ENCODE data around the gene ST6GALNAC2.

The ST6GALNAC2 gene

DNA sequence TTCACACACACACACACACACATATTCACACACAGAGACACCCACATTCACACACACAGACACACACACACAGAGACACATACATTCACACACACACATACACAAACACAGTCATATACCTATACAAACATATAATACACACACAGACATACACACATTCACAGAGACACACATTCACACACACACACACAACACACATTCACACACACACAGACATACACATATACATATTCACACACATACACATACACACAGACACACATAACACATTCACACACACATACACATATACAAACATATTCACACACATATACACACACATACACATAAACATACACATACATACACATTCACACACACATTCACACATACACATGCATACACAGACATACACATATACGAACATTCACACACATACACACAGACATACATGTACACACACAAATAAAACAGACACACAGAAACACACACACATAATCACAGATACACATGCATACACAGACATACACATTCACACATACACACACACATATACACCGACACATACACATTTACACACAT is 37.9 kb downstream of the ST6GALNAC2 start:
- peaks cover 17 to 49% of the 10 kb centered on the region in 2 experiments for H3K4me1 ChIP-seq (ENCODE audit: control insufficient read depth in 1 of 2, insufficient read depth in 1 of 2, low read depth in 1 of 2, low read length in 1 of 2)
- no peak overlapping the region for H3K4me3 ChIP-seq (ENCODE audit: low read depth in 1 of 2, low read length in 1 of 2)
- peaks cover 44% of the 10 kb centered on the region for H3K27me3 ChIP-seq
- no peak overlapping the region for H3K27ac ChIP-seq
- no peaks in the 10 kb centered on the region for H3K9me3 ChIP-seq
- no peaks in the 10 kb centered on the region for H3K36me3 ChIP-seq
- TF ChIP-seq, protein P1, sequence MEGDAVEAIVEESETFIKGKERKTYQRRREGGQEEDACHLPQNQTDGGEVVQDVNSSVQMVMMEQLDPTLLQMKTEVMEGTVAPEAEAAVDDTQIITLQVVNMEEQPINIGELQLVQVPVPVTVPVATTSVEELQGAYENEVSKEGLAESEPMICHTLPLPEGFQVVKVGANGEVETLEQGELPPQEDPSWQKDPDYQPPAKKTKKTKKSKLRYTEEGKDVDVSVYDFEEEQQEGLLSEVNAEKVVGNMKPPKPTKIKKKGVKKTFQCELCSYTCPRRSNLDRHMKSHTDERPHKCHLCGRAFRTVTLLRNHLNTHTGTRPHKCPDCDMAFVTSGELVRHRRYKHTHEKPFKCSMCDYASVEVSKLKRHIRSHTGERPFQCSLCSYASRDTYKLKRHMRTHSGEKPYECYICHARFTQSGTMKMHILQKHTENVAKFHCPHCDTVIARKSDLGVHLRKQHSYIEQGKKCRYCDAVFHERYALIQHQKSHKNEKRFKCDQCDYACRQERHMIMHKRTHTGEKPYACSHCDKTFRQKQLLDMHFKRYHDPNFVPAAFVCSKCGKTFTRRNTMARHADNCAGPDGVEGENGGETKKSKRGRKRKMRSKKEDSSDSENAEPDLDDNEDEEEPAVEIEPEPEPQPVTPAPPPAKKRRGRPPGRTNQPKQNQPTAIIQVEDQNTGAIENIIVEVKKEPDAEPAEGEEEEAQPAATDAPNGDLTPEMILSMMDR (IDR thresholded peaks at IDR 0.05): no peak

DNA sequence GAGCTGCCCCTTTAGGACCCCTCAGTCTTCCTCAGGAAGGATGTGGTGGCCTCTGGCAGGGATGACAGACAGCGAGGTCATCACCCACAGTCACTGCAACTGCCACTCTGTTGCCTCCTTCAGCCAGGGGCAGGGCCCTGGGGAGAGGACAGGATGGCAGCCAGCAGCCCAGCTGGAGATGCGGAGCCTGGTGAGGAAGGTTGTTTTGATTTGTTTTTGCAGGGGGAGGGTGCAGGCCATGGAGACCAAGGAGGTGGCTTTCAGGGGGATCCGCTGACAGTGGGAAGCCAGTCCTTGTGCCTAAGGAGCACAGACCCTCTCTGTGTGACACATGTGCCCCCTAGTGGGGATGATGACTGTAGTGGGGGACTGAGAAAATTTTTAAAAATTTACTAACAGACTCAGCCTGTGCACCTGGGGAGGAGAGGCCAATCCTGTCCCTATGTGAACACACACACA is 38.4 kb downstream of the ST6GALNAC2 start:
- Histone ChIP-seq H3K27ac (no peak overlapping the region), H3K4me1 (ENCODE audit: control insufficient read depth in 1 of 2, insufficient read depth in 1 of 2, low read depth in 1 of 2, low read length in 1 of 2) (peaks cover 17 to 46% of the 10 kb centered on the region in 2 experiments), H3K36me3 (no peaks in the 10 kb centered on the region)

DNA sequence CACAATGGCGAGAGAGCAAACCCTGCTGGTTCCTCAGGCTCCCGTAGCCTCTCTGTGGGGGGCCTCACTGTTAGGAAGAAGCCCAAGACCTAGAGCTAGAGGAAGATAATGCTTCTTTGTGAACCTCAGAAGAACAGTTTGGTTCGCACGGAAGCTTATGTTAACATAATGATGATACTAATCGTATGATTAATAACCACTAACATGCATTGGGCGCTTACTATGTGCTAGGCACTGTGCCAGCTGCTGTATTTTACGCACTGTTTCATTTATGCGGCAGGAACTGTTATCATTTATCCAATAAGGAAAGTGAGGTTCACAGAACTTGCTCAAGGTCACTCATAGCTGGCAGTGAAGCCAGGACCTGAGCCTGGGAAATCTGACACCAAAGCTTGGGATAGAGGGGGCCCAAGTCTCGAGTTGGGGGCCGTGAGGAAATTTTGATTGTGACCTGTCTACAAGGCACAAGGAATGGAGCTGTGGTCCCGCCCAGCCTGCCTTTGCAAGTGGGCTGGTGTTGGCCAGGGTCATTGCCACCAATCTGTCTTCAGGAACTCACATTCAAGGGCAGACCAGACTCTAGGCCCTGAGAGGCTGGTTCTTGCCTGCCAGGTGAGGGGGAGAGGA is 39.0 kb downstream of the ST6GALNAC2 start:
- no peak overlapping the region for H3K27ac ChIP-seq

More for the DNA sequence above, 38.4 kb downstream of the ST6GALNAC2 start:
- peaks cover 50% of the 10 kb centered on the region for H3K27me3 ChIP-seq
- TF ChIP-seq, protein P1 (IDR thresholded peaks at IDR 0.05): peak; percentile 8
- H3K4me3 ChIP-seq (ENCODE audit: low read depth in 1 of 2, low read length in 1 of 2): no peak overlapping the region
- no peaks in the 10 kb centered on the region for H3K9me3 ChIP-seq

DNA sequence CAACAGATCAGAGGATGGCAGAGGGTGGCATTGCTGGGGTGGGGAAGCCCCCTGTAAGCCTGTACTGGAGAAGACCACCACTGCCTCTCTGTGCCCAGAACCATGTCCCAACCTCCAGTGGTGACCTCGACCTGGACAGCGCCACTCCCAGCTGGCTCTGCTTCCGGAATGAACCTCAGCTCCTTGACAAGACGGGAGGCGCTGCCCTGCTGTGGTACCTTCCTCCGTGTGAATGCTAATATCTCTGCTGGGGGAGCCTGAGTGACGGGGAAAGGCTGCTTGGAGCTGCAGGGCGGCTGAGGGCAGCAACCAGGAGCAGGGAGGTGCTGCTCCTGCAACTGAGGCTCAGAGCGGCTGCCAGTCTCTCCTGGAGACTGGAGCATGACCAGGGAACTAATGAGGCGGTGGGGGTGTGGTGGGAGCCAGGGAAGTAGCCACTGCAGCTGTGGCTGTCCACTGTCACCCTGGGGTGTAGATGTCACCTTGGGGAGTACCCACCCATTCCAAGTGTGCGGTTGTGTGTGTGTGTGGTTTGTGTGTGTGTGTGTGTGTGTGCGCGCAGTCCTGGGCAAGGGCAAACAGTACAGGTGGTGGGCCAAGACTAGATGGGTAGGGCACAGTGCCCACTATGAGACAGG is 39.6 kb downstream of the ST6GALNAC2 start:
- H3K27ac ChIP-seq: no peak overlapping the region
- H3K9me3 ChIP-seq: no peaks in the 10 kb centered on the region
- H3K4me3 ChIP-seq (ENCODE audit: low read depth in 1 of 2, low read length in 1 of 2): no peak overlapping the region
- TF ChIP-seq, protein P1 (IDR thresholded peaks at IDR 0.05): no peak
- peaks cover 8 to 36% of the 10 kb centered on the region in 2 experiments for H3K4me1 ChIP-seq (ENCODE audit: control insufficient read depth in 1 of 2, insufficient read depth in 1 of 2, low read depth in 1 of 2, low read length in 1 of 2)
- H3K27me3 ChIP-seq: peaks cover 56% of the 10 kb centered on the region
- H3K36me3 ChIP-seq: no peaks in the 10 kb centered on the region

More for the DNA sequence above, 39.0 kb downstream of the ST6GALNAC2 start:
- Histone ChIP-seq H3K4me1 (ENCODE audit: control insufficient read depth in 1 of 2, insufficient read depth in 1 of 2, low read depth in 1 of 2, low read length in 1 of 2) (peaks cover 15 to 42% of the 10 kb centered on the region in 2 experiments), H3K27me3 (peaks cover 52% of the 10 kb centered on the region), H3K36me3 (no peaks in the 10 kb centered on the region), H3K4me3 (ENCODE audit: low read depth in 1 of 2, low read length in 1 of 2) (no peak overlapping the region), H3K9me3 (no peaks in the 10 kb centered on the region)
- TF ChIP-seq, protein P1 (IDR thresholded peaks at IDR 0.05): no peak

DNA sequence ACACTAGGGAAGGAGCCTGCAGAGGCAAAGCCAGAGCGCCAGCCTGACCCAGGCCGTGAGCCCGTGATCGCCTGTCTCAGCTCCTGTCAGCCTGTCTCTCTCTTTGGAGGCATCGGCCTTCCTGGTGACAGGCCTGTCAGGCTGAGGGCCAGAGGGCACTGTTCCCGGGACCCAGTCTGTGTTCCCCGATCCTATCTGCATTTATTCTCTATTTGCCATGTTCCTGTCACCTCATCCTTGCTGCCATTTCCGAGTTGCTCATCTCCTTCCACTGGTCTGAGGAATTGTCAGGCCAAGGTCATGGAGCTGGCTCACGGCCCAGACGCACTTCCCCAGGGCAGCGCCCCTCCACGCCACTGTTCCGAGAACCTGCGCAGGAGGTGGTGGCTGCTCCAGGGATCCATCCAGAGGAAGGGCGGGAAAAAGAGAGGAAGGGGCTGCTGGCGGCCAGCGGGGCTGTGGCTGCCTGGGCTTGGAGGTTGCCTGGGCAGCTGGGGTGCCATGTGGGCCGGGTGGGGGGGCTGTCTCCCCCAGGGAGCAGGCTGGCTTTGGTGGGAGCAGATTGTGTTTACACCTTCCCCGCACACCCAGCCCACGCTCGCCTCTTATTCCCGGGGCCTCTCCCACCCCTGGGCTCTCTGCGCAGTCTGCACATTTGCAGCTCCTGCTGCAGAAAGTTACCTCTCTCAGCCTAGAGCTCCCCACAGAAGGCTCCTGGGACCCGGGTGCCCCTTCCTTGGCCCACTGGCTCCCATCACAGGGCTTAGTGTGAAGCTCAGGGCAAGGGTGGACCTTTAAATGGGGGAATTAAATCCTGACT is 40.9 kb downstream of the ST6GALNAC2 start:
- TF ChIP-seq, protein P1 (IDR thresholded peaks at IDR 0.05): no peak
- H3K4me1 ChIP-seq (ENCODE audit: control insufficient read depth in 1 of 2, insufficient read depth in 1 of 2, low read depth in 1 of 2, low read length in 1 of 2): peaks cover 4 to 33% of the 10 kb centered on the region in 2 experiments
- no peak overlapping the region for H3K27ac ChIP-seq
- H3K9me3 ChIP-seq: no peaks in the 10 kb centered on the region
- H3K27me3 ChIP-seq: peaks cover 69% of the 10 kb centered on the region
- no peaks in the 10 kb centered on the region for H3K36me3 ChIP-seq
- no peak overlapping the region for H3K4me3 ChIP-seq (ENCODE audit: low read depth in 1 of 2, low read length in 1 of 2)
